ENCODE data around the gene FXR1. TPM values are rescaled to one million over a fixed set of nuclear protein-coding genes. Genes with fewer than 3 reads are reported as not detected.

The FXR1 gene
- total and polyA plus RNA-seq, 4 donors = 136 to 188 (median 142) TPM

GRCh38 chr3:180929376-180929775 lies 16.9 kb downstream of the FXR1 start:
- 57% methylated on average over 1 of the region's 5 CpGs for WGBS (ENCODE audit: insufficient coverage)
- Histone ChIP-seq H3K27ac (ENCODE audit: low read depth, low read length) (no peak overlapping the region), H3K4me1 (ENCODE audit: control insufficient read depth, insufficient read depth, low read length) (no peaks in the 10 kb centered on the region), H3K9me3 (ENCODE audit: control insufficient read depth, insufficient read depth, low read length) (no peaks in the 10 kb centered on the region), H3K36me3 (ENCODE audit: control insufficient read depth, insufficient read depth, low read length) (no peaks in the 10 kb centered on the region), H3K4me3 (ENCODE audit: low read depth, low read length) (no peak overlapping the region), H3K27me3 (ENCODE audit: control insufficient read depth, insufficient read depth, low read length) (no peaks in the 10 kb centered on the region)
- DNase-seq (ENCODE audit: low read depth in 4 of 6, low spot score in 6 of 6) = peak in 2 of 6 donors; percentile 10 to 16

GRCh38 chr3:180930526-180930925 lies 18.1 kb downstream of the FXR1 start:
- no CpG with 5 or more reads among the region's 4 CpGs for WGBS (ENCODE audit: insufficient coverage)
- H3K9me3 ChIP-seq (ENCODE audit: control insufficient read depth, insufficient read depth, low read length) = no peaks in the 10 kb centered on the region
- H3K4me3 ChIP-seq (ENCODE audit: low read depth, low read length) = no peak overlapping the region
- no peak for DNase-seq (ENCODE audit: low read depth in 4 of 6, low spot score in 6 of 6)
- H3K4me1 ChIP-seq (ENCODE audit: control insufficient read depth, insufficient read depth, low read length) = no peaks in the 10 kb centered on the region
- no peak overlapping the region for H3K27ac ChIP-seq (ENCODE audit: low read depth, low read length)
- H3K27me3 ChIP-seq (ENCODE audit: control insufficient read depth, insufficient read depth, low read length) = no peaks in the 10 kb centered on the region
- no peaks in the 10 kb centered on the region for H3K36me3 ChIP-seq (ENCODE audit: control insufficient read depth, insufficient read depth, low read length)

- no peak for DNase-seq (ENCODE audit: low read depth in 4 of 6, low spot score in 6 of 6)
- H3K27me3 ChIP-seq (ENCODE audit: control insufficient read depth, insufficient read depth, low read length) = no peaks in the 10 kb centered on the region
- no peaks in the 10 kb centered on the region for H3K36me3 ChIP-seq (ENCODE audit: control insufficient read depth, insufficient read depth, low read length)
- no peaks in the 10 kb centered on the region for H3K9me3 ChIP-seq (ENCODE audit: control insufficient read depth, insufficient read depth, low read length)
- no peaks in the 10 kb centered on the region for H3K4me1 ChIP-seq (ENCODE audit: control insufficient read depth, insufficient read depth, low read length)
- H3K27ac ChIP-seq (ENCODE audit: low read depth, low read length) = no peak overlapping the region
- no CpG with 5 or more reads among the region's 1 CpG for whole genome bisulfite sequencing (ENCODE audit: insufficient coverage)
- H3K4me3 ChIP-seq (ENCODE audit: low read depth, low read length) = no peak overlapping the region
Measured at GRCh38 chr3:180932819-180933218, 20.3 kb downstream of the FXR1 start.

GRCh38 chr3:180934638-180935037 lies 22.2 kb downstream of the FXR1 start:
- no peaks in the 10 kb centered on the region for H3K4me1 ChIP-seq (ENCODE audit: control insufficient read depth, insufficient read depth, low read length)
- H3K27ac ChIP-seq (ENCODE audit: low read depth, low read length) = no peak overlapping the region
- no peak overlapping the region for H3K4me3 ChIP-seq (ENCODE audit: low read depth, low read length)
- H3K9me3 ChIP-seq (ENCODE audit: control insufficient read depth, insufficient read depth, low read length) = no peaks in the 10 kb centered on the region
- no peak for DNase-seq (ENCODE audit: low read depth in 4 of 6, low spot score in 6 of 6)
- H3K36me3 ChIP-seq (ENCODE audit: control insufficient read depth, insufficient read depth, low read length) = peaks cover 4% of the 10 kb centered on the region
- no peaks in the 10 kb centered on the region for H3K27me3 ChIP-seq (ENCODE audit: control insufficient read depth, insufficient read depth, low read length)
- WGBS (ENCODE audit: insufficient coverage) = no CpG with 5 or more reads among the region's 1 CpG

GRCh38 chr3:180940826-180941225 lies 28.4 kb downstream of the FXR1 start:
- H3K4me1 ChIP-seq (ENCODE audit: control insufficient read depth, insufficient read depth, low read length) = no peaks in the 10 kb centered on the region
- H3K36me3 ChIP-seq (ENCODE audit: control insufficient read depth, insufficient read depth, low read length) = peaks cover 9% of the 10 kb centered on the region
- no peaks in the 10 kb centered on the region for H3K27me3 ChIP-seq (ENCODE audit: control insufficient read depth, insufficient read depth, low read length)
- H3K4me3 ChIP-seq (ENCODE audit: low read depth, low read length) = no peak overlapping the region
- peak in 1 of 6 donors; percentile 53 for DNase-seq (ENCODE audit: low read depth in 4 of 6, low spot score in 6 of 6)
- no peaks in the 10 kb centered on the region for H3K9me3 ChIP-seq (ENCODE audit: control insufficient read depth, insufficient read depth, low read length)
- H3K27ac ChIP-seq (ENCODE audit: low read depth, low read length) = no peak overlapping the region
- no CpG with 5 or more reads among the region's 5 CpGs for WGBS (ENCODE audit: insufficient coverage)

- Histone ChIP-seq H3K9me3 (ENCODE audit: control insufficient read depth, insufficient read depth, low read length) (no peaks in the 10 kb centered on the region), H3K27me3 (ENCODE audit: control insufficient read depth, insufficient read depth, low read length) (no peaks in the 10 kb centered on the region), H3K27ac (ENCODE audit: low read depth, low read length) (no peak overlapping the region), H3K36me3 (ENCODE audit: control insufficient read depth, insufficient read depth, low read length) (peaks cover 9% of the 10 kb centered on the region), H3K4me3 (ENCODE audit: low read depth, low read length) (no peak overlapping the region), H3K4me1 (ENCODE audit: control insufficient read depth, insufficient read depth, low read length) (no peaks in the 10 kb centered on the region)
- no peak for DNase-seq (ENCODE audit: low read depth in 4 of 6, low spot score in 6 of 6)
- 83% methylated on average over 1 of the region's 4 CpGs for WGBS (ENCODE audit: insufficient coverage)
Measured at GRCh38 chr3:180947761-180948390, 35.4 kb downstream of the FXR1 start.

- peaks cover 3% of the 10 kb centered on the region for H3K36me3 ChIP-seq (ENCODE audit: control insufficient read depth, insufficient read depth, low read length)
Measured at GRCh38 chr3:180959691-180960090, 47.2 kb downstream of the FXR1 start.

GRCh38 chr3:180961087-180961486 lies 48.6 kb downstream of the FXR1 start:
- no peaks in the 10 kb centered on the region for H3K4me1 ChIP-seq (ENCODE audit: control insufficient read depth, insufficient read depth, low read length)
- peaks cover 9% of the 10 kb centered on the region for H3K36me3 ChIP-seq (ENCODE audit: control insufficient read depth, insufficient read depth, low read length)
- DNase-seq (ENCODE audit: low read depth in 4 of 6, low spot score in 6 of 6) = no peak
- no peak overlapping the region for H3K27ac ChIP-seq (ENCODE audit: low read depth, low read length)
- H3K9me3 ChIP-seq (ENCODE audit: control insufficient read depth, insufficient read depth, low read length) = no peaks in the 10 kb centered on the region
- H3K4me3 ChIP-seq (ENCODE audit: low read depth, low read length) = no peak overlapping the region
- H3K27me3 ChIP-seq (ENCODE audit: control insufficient read depth, insufficient read depth, low read length) = no peaks in the 10 kb centered on the region
- 90% methylated on average over 2 of the region's 3 CpGs for WGBS (ENCODE audit: insufficient coverage)

More at GRCh38 chr3:180959691-180960090, 47.2 kb downstream of the FXR1 start:
- Histone ChIP-seq H3K9me3 (ENCODE audit: control insufficient read depth, insufficient read depth, low read length) (no peaks in the 10 kb centered on the region), H3K27me3 (ENCODE audit: control insufficient read depth, insufficient read depth, low read length) (no peaks in the 10 kb centered on the region), H3K4me1 (ENCODE audit: control insufficient read depth, insufficient read depth, low read length) (no peaks in the 10 kb centered on the region), H3K4me3 (ENCODE audit: low read depth, low read length) (no peak overlapping the region), H3K27ac (ENCODE audit: low read depth, low read length) (no peak overlapping the region)
- DNase-seq (ENCODE audit: low read depth in 4 of 6, low spot score in 6 of 6) = no peak
- WGBS (ENCODE audit: insufficient coverage) = no CpG with 5 or more reads among the region's 1 CpG

GRCh38 chr3:180961552-180961951 lies 49.1 kb downstream of the FXR1 start:
- DNase-seq (ENCODE audit: low read depth in 4 of 6, low spot score in 6 of 6) = no peak

GRCh38 chr3:180962530-180962929 lies 50.1 kb downstream of the FXR1 start:
- no peak for DNase-seq (ENCODE audit: low read depth in 4 of 6, low spot score in 6 of 6)
- H3K27me3 ChIP-seq (ENCODE audit: control insufficient read depth, insufficient read depth, low read length) = no peaks in the 10 kb centered on the region
- WGBS (ENCODE audit: insufficient coverage) = no CpG with 5 or more reads among the region's 1 CpG
- H3K4me1 ChIP-seq (ENCODE audit: control insufficient read depth, insufficient read depth, low read length) = no peaks in the 10 kb centered on the region
- H3K36me3 ChIP-seq (ENCODE audit: control insufficient read depth, insufficient read depth, low read length) = peaks cover 9% of the 10 kb centered on the region
- no peak overlapping the region for H3K4me3 ChIP-seq (ENCODE audit: low read depth, low read length)
- no peak overlapping the region for H3K27ac ChIP-seq (ENCODE audit: low read depth, low read length)
- no peaks in the 10 kb centered on the region for H3K9me3 ChIP-seq (ENCODE audit: control insufficient read depth, insufficient read depth, low read length)

More at GRCh38 chr3:180961552-180961951, 49.1 kb downstream of the FXR1 start:
- H3K36me3 ChIP-seq (ENCODE audit: control insufficient read depth, insufficient read depth, low read length) = peaks cover 9% of the 10 kb centered on the region
- no peak overlapping the region for H3K4me3 ChIP-seq (ENCODE audit: low read depth, low read length)
- H3K9me3 ChIP-seq (ENCODE audit: control insufficient read depth, insufficient read depth, low read length) = no peaks in the 10 kb centered on the region
- H3K27me3 ChIP-seq (ENCODE audit: control insufficient read depth, insufficient read depth, low read length) = no peaks in the 10 kb centered on the region
- no peak overlapping the region for H3K27ac ChIP-seq (ENCODE audit: low read depth, low read length)
- WGBS (ENCODE audit: insufficient coverage) = no CpG with 5 or more reads among the region's 1 CpG
- no peaks in the 10 kb centered on the region for H3K4me1 ChIP-seq (ENCODE audit: control insufficient read depth, insufficient read depth, low read length)
